ENCODE measurements around the gene BCAS4.

The BCAS4 gene

DNA sequence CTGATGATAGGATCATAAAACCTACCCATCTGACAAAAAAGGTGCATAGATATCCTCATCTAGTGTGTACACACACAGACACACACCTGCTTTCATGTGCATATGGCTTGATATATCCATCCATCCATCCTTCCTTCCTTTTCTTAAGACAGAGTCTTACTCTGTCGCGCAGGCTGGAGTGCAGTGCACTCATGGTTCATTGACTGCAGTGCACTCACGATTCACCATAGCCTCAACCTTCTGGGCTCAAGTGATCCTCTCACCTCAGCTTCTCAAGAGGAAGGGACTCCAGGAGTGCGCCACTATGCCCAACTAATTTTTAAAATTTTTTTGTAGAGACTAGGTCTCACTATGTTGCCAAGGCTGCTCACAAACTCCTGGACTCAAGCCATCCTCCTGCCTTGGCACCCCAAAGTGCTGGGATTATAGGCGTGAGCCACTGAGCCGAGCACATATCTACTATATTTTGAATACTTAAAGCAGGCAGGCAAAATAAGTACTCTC, 109.3 kb downstream of the BCAS4 start:
- no peak for DNase-seq (ENCODE audit: low spot score)

DNA sequence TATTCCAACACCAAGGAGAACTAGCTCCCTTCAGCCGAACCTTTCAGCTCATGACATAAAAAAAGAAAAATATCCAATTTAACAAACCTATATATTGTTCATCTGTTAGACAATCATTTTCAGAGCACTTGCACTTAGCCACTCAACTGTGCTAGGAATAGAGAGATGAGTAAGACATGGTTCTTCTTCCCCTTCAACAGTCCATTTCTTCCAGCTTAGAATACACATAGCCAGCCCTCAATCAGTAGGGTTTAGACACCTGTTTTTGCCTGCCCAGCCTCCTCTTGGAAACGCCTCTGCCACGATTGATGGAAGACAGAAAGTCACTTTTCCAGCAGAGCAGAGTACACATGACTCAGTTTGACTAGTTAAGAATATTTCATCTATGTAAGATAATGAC, 114.6 kb downstream of the BCAS4 start:
- DNase-seq (ENCODE audit: low spot score): no peak

DNA sequence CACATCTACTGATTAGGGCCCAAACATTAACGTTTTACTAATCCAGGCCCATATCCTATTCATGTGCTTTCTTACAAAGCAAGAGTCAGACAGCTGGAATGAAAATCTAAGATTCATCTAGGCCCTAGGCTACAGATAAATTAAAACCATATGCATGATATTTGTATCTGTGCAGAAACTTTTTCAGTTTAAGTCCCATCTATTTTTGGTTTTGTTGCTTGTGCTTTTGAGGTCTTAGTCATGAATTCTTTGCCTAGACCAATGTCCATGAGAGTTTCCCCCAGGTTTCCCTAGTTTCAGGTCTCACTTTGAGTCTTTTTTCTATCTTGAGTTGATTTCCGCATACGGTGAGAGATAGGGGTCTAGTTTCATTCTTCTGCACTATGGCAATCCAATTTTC, 116.2 kb downstream of the BCAS4 start:
- DNase-seq (ENCODE audit: low spot score): no peak

DNA sequence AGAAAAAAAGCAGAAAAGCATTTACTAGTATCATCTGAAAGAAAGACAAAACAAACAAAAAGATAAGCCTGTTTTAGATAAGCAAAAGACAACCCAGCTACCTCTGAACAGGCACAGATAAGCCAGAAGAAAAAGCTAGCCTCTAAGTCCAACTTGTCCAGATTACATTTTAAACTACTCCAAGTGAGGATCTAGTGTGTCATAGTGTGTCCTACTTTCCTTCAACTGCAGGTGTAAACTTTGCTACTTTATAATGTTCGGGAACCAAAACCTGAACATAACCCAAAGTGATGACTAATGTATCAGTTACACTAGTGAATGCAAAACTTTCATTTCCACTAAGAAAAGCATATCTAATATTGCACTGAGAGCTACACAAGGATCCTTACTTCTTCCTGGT, 116.9 kb downstream of the BCAS4 start:
- no peak for DNase-seq (ENCODE audit: low spot score)

DNA sequence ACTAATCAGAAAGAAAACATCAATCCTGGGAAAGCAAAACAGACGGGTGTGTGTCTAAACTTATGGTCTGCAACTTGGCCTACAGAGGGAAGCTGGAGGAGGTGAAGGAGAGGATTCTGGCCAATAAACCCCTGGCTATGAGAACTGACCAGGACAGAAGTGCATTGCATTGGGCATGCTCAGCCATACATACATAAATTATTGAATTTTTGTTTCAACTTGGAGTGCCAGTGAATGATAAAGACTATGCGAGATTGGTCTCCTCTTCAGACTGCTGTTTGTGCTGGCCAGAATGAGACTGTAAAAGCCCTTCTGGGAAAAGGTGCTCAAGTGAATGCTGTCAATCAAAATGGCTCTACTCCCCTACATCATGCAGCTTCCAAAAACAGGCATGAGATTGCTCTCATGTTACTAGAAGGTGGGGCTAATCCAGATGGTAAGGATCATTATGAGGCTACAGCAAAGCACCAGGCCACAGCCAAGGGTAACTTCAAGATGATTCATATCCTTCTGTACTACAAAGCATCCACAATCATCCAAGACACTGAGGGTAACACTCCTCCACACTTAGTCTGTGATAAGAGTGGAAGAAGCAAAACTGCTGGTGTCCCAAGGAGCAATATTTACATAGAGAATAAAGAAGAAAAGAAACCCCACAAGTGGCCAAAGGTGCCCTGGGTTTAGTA, 119.0 kb downstream of the BCAS4 start:
- DNase-seq (ENCODE audit: low spot score): no peak

DNA sequence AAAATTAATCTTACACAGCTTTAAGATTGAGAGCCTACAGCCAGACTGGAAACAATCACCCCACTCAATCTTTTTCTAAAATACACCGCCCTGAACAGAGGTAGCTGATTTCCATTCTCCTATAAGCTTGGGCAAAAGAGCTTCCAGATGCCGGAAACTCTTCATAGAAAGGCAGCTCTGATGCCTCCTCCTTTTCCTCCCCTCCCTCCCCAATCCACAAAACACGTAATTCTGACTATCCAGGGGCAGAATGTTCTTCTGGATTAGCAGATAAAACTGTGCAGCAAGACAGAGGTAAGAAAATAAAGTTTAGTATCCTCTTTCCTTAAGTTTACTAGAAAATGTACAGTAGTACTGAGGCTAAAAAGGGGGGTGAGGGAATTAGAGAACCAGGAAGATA, 120.6 kb downstream of the BCAS4 start:
- no peak for DNase-seq (ENCODE audit: low spot score)

DNA sequence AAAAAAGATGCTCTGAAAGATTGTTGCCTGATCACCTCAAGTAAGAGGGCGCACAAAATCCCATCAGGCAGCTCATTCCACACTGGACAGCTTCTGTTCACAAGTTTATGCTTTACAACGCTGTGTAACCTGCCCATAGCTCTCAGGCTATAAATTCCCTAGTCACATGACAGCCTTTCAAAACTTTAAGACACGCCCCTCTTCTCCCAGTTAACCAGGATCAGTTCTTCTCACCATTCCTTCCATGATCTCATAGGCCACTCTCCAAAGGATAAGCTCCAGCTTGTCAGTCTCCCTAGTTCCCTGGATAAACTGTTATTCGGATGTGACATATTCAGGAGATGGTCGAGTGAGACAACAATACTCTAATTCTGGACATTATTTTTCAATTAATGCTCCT, 121.4 kb downstream of the BCAS4 start:
- DNase-seq (ENCODE audit: low spot score): no peak

DNA sequence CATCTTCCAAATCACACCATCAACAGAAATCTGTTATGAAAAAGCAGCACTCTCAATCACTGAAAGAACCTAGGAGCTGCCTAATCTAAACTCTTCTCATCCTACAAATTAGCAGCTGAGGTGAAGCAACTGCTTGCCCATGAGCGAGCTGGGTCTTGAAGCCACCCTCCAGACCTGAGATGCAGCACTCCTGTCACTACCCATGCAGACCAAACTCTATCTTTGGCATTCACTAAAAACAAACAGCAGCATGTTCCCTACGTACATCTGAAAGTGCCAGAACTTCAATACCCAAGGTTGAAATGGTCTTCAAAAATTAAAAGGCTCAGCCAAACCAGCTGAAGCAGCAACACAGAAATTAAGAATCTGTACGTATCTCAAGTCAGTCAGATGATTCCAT, 122.1 kb downstream of the BCAS4 start:
- no peak for DNase-seq (ENCODE audit: low spot score)

DNA sequence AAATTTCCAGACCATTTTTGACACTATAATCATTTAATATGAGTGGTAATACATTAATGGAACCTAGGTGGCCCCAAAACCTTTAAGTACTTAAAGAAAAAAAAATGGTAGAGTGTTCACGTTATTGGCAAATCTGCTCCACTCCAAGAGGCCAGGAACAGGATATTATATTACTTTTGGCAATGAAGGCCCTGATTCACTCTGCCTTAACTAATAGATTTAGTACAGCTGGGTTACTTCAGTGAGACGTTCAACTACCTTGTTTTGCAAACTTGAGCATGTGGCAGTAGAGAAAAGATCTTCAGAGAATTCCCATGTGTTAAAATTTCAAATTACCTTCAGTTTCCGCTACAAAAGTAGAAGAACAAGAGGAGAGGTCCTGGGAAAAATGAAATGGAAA, 123.5 kb downstream of the BCAS4 start:
- DNase-seq (ENCODE audit: low spot score): no peak

DNA sequence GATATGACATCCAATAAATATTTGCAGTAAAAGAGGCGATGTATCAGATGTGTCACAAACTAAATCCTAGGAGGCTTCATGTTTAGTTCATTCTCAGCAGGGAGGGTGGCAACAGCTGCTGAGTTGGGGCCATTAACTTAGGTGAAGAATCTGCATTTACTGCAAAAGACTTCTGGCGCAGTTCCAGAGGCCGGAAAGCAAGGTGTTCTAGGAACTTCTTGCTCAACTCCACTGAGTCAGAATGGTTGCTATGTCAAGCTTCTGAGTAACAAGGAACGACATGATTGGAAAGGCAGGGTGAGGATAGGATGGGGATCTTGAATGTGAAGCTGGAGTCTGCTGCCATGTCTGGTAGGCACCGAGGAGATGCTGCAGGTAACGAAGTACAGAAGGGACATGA, 124.7 kb downstream of the BCAS4 start:
- DNase-seq (ENCODE audit: low spot score): no peak

DNA sequence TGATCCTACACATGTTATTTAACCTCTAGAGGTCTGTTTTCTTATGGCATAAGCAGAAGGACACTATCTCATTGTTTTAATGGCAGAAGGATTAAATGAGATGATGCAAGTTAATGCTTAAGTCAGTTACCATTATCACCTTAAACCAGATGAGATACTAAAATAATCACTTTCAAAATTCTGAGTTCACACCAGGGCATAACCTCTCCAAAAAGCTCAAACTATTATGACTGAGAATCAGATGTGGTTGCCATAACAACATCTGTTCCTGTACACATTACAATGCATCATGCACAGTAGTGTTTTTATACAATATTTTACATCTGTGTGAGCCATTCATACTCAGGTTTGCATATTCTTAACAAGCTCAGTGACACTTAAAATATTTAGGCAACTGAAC, 126.1 kb downstream of the BCAS4 start:
- DNase-seq (ENCODE audit: low spot score): no peak

DNA sequence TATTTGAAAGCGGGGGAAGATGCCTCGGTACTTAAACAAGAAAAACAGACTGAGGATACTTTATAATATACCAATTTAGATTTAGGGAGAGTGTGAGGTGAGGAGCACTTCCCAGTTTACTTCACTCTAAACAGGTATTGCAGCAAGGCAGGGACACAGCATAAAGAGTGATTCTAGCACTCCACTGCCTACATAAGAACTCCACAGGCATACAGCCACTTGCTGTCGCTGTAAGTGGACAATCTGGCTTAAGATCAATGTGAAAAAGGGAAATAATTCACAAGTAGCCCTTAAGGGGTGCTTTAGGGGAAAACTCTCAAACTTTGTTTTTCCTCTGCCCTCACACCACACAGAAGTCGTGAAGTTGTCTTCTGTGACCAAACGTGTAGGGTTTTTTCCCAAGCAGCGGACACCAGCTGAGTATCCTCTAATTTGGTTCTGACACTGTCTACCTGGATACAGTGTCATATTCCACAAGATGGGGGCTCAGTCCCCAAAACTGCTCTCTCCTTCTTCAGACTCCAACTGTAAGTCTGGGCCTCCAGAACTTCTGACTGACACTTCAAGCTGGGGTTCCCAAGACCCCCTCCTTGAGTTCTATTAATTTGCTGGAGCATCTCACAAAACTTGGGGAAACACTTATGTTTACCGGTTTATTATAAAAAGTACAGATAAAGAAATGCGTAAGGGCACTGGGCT, 127.1 kb downstream of the BCAS4 start:
- no peak for DNase-seq (ENCODE audit: low spot score)

DNA sequence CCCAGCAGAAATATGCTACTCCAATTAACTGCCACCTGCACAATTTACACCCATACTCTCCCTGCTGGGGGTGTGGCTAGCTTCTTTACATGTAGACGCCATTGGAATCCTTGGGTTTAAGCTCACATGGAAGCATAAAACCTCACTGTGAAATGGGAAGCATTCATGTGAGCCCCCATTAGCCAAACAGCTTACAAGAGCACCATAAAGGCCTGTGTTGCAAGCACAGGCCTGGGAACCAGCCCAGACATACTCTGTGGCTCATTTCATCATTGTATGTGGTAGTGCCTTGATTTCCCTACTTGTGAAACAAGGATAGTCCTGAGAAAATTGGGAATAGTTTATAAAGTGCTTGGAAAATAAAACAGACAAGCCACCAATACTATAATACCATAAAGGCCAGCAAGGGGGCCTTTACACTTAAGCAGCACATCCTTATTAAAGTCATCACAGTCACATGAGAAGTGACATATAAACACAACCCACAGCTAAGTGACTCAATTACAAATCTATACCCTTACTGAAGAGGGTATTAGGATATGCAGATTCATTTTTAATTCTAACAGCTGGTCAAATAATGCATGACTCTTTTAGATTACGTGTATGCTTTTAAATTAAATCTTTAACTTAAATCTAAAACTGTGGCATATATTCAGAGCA, 129.5 kb downstream of the BCAS4 start:
- DNase-seq (ENCODE audit: low spot score): no peak

DNA sequence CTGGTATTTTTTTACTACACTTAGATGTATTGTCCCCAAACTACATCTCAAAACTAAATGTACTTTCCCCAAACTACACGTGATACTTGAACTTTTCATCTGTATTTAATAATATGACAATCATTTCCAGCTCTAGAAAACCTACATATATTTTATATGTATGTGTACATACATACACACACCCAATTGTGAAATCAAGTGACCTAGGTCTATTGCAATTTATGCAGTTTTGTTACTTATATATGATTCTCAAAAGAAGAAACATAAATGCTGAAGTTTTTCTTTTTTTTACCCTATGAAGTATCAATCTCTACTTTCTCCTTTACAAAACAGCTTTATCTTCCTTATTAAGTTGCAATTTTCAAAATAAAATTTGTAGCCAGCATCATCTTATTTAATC, 131.7 kb downstream of the BCAS4 start:
- no peak for DNase-seq (ENCODE audit: low spot score)

Small RNA genes lying within 50 kb of the gene (small RNA-seq; reads per million reads assigned to genes)
- 0 reads per million in 2 experiments for gene TMSB4XP6
